DMS153 (cell line): ENCODE data around the gene WDR43.

Experiments
- DNase-seq: peaks from one replicate; lab custom pipeline; 2025; lab: John Stamatoyannopoulos, UW

WDR43 gene

DNA sequence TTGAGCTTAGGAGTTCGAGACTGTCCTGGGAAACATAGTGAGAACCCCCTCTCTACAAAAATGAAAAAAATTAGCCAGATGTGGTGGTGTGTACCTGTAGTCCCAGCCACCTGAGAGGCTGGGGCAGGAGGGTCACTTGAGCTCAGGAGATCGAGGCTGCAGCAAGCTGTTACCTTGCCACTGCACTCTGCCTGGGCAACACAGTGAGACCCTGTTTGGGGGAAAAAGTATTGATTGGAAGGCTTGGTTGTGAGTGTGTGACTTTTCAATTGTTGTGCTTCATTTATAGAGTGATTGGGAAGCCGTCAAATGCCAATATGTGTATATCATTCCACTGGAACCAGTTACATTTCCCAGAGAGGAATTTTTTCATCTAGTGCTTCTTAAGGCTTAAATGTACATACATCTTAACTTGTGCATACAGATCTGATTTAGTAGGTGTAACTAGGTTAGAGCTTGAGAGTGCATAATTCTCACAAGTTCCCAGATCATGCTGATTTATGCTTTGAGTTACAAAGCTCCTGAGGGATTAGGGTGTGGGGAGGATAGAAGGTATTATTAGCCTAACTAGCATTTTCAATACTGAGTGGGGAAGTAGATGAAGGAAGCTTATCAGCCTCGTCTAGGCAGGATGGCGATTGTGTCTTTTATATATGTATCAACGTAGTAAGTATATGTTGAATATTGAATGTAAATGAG lies 15.3 kb downstream of the WDR43 start:
- no peak for DNase-seq

DNA sequence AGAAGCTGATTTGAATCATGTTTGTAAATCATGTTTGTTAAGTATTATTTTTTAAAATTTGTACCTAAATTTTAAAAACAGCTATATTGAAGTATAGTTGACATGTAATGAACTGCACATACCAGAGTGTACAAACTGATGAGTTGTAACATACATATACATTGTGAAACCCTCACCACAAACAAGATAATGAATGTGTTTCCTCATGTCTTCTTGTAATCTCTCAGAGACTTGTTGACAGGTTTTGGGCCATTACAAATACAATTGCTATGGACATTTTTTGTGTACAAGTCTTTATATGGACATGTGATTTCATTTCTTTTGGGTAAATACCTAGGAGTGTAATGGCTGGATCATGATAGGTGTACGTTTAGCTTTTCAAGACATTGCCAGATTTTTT lies 21.5 kb downstream of the WDR43 start:
- DNase-seq: no peak

DNA sequence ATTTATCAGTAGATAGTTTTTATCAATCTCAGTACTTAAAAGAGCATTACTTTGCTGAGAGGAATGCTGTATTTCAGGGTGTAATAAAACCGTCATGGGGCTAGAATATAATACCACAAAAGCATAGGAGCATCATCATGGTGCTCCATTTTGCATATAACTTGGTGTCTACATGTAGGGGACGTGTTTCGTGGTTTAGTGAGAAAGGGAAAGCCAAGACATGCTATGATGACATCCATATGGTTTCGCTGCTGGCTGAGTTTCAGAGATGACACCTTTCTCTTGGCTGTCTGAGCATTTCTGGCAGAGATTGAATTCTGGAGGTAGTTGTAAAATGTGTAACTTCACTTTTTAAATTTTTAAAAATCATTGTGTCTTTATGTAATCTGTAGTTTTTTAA lies 32.4 kb downstream of the WDR43 start:
- no peak for DNase-seq

DNA sequence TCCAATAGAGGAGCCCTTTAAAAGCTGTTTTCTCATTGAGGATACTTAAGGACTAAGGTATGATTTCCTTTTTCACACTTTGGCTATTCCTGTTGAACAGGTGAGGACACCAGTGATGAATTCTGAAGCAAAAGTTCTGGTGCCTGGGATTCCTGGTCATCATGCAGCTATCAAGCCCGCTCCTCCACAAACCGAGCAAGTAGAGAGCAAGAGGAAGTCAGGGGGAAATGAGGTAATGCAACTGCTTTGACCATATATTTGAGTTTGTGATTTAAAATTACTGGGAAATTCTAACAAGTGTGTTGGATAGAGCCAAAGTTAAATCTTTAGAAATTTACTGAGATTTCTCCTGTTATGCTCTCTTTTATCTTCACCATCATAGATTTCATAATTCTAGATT lies 33.0 kb downstream of the WDR43 start:
- no peak for DNase-seq

DNA sequence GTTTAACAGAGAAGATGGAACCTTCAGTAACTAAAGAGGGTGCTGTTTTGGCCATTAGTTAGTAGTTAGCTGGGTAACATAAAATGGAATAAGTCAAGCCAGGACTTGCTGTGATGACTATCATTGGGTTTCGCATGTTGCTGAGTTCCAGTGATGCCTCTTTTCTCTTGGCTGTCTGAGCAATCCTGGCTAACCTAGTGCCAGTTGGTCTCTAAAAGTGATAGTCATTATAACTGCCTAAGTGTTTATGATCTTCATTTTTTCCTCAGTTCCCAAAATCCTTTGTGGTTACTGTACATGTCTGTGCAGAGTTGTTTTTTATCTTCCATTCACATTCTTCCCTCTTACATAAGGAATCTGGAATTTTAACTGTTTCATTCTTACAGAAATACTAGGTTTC lies 33.4 kb downstream of the WDR43 start:
- DNase-seq: no peak

DNA sequence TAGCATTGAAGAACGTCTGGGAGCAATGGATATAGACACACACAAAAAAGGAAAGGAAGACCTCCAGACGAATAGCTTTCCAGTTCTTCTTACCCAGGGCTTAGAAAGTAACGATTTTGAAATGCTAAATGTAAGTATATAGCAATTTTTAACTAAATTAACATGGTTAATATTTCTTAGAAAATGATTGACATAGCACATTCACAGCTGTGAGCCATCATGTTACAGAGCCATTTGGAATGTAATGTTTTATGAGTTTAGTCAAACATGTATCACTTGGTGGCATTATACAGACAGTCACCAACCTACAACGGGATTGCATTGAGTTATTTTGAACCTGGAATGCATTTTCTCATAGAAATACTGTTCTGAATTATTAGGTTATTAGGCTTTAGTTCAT lies 35.1 kb downstream of the WDR43 start:
- DNase-seq: no peak

DNA sequence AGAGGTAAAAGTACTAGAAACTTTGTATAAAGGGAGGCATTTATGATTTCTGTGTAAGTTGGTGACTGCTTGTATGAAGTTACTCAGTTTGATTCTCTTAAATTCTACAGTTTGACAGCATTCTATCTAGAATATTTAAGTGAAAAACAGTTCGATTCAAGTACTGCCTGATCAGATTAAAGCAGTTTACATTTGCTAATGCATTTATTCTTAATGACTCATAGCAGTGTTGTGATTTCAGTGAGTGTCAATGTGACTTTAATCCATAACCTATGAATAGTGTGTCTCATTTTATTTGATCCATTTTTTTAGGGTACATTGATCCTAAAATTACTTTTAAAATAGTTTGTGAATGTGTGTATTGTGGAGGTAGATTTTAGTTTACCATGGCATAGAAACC lies 35.7 kb downstream of the WDR43 start:
- DNase-seq: no peak

DNA sequence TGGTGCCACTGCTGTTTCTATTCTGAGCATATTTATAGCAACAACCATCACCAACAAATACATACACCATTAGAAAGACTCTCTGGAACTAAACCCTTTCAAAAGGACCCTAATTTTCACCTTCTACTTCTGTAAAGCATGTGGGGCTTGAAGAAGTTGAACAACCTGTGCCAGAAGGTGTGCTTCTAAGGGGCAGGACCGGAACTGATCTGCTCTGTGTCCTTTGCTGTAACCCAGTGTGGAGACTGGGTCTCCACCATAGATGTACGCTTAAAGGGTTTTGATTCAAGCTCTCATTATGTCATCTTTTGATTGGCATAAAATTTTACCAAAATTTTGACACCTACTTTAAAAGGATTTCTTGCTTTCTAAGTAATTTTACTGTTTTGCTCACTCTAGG lies 40.3 kb downstream of the WDR43 start:
- DNase-seq: no peak

DNA sequence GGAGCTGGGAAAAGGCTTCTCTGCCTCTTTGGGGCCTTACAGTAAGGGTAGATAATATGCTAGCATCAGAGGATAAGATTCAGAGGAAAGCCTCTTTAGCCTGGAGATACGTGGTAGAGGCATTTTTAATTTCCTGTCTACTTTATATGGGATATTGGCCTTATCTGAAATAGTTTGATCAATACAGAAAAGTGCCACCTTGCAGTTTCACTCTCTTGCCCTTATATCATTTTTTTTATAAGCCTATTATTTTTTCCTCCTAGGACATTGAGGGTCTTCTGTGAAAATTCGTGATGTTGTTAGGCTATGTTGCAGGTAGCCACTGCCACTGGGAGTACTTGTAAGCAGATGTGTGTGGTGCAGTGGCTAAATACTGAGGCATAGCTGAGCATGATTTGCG lies 46.5 kb downstream of the WDR43 start:
- no peak for DNase-seq

DNA sequence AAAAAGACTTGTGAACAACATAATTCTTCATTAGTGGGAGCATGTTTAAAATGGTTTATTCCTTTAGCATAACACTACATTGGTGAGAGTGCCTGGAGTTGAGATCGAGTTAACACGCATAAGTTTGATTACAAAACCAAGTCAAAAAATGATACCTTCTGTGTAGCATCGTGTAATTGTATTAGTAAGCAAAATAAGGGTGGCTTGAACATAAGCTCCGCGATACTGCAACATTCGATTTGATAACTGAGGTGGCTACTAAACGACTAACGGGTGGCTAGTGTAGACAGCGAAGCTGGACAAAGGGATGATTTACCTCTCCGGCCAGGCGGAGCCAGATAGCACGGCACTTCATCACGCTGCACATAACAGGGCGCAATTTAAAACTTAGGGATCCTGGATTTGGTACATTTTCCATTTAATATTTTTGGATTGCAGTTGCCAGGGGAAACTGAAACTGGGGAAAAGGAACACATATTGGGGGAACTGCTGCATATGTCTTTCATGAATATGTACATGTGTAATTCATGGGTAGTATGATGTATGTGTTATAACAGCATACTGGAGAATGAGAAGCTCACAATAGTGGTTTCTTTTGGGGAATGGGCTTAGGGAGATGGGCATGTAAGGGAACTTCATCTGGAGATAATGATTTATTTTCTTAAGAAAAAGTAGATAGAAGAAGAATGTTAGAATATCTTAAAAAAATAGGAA lies 50.2 kb downstream of the WDR43 start:
- no peak for DNase-seq

DNA sequence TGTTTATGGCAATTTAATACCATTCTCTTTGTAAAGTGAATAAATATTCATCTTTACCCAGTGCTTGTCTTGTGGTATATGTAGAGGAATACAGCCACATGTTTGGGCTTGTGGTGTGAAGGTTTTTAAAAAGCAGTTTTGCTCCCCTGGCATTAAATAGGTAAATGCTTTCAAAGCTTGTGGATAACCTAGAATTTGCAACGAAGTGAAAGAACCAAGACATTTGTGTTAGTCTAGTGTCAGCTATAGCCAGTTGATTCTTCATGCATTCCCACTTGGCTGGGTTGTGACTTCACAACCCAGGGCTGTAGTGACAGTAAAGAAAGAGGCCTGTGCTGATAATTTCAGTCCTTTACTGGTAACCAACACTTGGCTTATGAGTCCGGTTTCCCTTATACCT lies 53.7 kb downstream of the WDR43 start:
- no peak for DNase-seq

DNA sequence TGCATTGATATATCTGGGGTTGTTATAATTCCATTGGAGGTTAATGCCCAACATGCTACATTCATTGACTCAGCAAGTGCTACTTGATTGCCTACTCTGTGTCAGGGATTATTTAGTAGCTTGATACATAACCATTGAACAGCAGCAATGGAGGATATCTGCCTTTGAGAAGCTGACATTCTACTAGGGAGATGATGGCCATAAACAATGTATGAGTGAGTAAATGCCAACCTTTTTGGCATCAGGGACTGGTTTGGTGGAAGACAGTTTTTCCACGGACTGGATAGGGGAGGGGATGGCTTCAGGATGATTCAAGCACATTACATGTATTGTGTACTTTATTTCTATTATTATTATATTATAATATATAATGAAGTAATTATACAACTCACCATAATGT lies 54.7 kb downstream of the WDR43 start:
- DNase-seq: no peak

DNA sequence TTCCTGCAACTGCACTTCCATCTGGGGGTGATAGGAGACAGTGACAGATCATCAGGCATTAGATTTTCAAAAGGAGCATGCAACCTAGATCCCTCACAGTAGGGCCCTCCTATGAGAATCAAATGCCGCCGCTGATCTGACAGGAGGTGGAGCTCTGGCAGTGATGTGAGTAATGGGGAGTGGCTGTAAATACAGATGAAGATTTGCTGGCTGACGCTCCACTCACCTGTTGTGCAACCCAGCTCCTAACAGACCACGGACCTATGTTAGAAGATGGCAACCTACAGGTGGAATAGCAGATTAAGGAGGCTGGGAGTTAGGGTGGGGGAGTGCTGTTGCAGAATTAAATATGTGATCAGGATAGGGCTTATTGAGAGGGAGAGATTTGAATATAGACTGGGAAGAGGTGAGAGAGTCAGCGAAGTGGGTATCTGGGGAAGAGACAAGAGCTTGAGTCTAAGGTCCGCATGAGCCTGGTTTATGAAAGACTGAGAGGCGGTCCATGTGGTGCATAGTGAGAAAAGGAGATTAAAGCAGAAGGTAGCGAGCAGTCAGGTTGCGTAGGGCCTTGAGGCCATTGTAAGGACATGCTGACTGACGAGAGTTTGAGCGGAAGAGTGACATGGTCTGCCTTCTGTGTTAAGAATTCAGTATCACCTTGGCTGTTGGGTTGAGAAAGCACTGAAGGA lies 55.3 kb downstream of the WDR43 start:
- DNase-seq: no peak

DNA sequence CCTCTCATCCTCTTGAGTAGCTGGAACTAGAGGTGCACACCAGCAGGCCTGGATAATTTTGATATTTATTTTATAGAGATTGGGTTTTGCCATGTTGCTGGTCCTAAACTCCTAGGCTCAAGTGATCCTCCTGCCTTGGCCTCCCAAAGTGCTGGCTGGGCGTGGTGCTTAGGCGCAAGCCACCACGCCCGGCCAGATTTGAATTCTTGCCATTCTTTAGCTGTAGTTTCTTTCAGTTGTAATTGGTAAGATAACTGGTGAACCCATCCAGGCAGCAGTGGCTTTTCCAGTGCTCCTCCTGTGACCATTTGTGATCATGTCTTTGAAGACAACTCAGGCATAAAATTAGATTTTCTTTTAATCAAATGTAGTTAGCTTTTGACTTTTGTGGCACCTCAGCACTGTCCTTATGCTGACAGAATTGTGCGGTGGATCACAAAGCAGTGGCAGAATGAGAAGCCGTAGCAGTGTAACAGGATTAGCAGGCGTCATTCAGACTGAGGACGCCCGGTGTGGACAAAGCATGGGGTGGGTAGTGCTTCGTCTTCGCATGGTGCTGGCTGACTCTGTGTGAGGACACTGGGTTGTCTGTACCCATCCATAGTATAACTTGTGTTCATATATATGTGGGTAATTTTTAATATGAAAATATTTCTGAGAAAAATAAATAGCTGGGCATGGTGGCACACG lies 56.6 kb downstream of the WDR43 start:
- no peak for DNase-seq

DNA sequence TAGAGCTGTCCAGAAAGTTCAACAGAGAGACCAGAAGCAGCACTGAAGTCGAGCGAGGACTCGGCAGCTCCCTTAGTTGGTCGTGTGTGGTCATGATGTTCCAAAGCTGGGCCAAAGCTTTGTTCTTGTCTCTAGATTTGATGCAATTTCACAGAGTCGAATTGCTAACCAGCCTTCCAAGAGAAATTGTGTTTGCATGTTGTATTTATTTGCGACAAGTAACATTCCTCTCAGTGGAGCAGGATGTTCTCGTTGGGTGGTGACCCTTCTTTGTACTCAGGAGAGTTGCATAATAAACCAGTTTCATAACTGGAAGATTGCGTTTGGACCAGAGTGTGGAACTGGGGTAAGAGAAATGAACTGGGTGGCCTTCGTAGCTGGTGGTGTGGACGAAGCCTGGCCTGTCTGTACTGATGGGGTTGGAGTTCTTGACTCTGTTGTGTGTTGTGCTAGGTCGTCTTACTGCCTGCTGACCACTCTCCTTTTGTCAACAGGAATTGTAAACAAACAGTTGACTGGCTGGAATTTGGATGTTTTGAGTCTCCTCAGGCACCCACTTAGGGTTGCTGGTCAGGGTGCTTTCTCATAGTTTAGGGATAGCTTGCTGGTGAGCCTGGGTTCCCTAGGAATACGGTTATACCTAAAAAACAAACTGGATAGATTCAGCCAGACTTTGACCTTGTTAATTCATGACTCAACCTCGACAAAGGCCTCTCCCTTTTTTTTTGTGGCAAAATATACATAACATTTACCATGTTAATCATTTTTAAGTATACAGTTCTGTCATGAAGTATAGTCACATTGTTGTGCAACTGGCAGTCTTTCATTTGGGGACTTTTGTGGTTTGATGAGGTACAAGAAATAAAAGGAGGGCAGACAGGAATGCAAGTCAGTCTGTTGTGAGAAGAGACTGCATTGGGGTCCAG lies 57.7 kb downstream of the WDR43 start:
- no peak for DNase-seq

DNA sequence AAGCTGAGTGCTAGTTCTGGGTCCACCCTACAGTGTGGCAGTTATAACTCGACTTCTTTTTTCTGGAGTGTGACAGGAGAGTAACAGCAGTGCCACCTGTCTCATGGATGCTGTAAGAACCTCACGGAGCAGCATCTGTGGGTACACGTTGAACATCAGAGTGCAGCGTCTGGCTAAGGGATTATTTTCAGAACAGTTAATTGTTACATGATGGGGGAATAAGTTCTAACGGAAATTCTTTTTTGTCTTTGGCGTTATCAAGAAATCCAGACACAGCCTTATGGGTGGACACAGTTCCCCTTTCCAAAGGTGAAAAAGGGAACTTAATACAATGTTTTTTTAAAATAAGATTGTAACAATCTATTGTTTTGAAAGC lies 58.4 kb downstream of the WDR43 start:
- no peak for DNase-seq

DNA sequence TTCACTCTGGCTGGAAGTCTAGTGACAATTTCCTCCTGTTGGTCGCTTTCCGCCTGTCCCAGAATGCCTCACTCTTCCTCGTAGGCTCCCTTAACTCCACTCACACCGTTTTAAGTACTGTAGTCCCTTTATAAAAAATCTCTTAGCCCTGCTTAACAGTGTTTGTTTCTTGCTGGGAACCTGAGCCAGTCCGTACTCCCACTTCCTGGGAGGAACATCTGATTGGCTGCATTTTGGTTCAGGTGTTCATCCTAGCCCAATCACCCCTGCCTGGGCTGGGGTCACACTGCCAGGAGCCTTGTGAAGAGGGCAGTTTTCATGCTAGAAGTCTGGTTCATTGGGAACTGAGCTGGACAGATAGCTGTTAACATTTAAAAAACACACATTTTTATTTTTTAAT lies 61.0 kb downstream of the WDR43 start:
- DNase-seq: no peak

DNA sequence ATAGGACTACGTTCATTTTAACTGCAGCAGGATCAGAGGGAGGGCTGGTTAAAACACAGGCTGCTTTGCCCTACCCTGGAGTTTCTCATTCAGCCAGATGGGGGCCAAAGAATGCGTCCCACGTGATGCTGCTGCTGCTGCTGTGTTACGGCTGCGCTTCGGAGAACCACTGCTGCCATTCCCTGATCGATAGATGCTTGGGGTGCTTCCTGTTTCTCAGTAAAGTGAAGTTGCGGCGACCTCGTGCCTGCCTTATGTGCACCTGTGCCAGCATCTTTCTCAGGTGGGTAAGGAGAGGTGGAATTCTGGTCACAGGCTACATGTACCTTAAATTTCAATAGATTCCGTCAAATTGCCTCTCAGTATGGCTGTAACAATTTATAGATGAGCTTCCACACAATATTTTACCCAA lies 62.0 kb downstream of the WDR43 start:
- DNase-seq: no peak

DNA sequence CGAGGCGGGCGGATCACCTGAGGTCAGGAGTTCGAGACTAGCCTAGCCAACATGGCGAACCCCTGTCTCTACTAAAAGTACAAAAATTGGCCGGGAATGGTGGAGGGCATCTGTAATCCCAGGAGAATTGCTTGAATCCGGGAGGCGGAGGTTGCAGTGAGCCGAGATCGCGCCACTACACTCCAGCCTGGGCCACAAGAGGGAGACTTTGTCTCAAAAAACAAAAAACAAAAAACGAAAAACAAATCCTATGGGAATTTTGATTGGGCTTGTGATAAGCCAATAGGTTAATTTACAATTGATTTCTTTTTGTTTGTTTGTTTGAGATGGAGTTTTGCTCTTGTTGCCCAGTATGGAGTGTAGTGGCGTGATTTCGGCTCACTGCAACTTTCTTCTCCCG lies 62.4 kb downstream of the WDR43 start:
- DNase-seq: no peak

DNA sequence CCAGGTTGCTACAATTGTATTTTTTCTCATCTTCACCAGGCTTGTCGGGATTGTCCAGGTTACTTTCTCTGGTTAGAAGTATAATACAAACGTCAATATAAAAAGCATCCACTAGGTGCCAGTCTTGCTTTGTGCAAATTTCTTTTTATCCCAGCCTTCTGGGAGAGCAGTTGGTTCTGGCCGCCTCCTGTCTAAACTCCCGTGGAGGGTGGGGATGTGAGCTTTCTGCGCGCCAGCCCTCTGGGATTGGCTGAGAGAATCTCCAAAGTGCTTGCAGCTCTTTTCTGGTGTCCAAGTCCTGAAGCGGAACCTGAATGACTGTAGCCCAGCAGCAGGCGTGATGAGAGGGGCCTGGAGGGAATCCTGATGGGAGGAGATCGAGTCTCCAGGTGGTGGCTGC lies 64.2 kb downstream of the WDR43 start:
- peak; percentile 34 for DNase-seq

DNA sequence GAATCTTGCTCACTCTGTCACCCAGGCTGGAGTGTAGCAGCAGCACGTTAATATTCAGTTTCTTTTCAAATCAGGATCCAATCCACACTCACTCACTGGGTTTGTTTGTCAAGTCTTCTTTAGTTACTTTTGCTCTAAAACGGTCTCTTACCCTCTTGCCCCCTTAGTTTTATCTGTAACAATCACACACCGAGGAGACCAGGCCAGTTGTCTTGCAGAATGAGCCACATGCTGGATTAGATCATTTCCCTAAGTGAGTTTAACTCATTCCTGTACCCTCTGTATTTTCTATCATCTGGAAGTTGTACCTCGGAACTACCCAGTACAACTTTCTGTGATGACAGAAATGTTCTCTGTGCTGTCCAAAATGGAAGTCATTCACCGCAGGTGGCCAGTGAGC lies 65.9 kb downstream of the WDR43 start:
- no peak for DNase-seq

DNA sequence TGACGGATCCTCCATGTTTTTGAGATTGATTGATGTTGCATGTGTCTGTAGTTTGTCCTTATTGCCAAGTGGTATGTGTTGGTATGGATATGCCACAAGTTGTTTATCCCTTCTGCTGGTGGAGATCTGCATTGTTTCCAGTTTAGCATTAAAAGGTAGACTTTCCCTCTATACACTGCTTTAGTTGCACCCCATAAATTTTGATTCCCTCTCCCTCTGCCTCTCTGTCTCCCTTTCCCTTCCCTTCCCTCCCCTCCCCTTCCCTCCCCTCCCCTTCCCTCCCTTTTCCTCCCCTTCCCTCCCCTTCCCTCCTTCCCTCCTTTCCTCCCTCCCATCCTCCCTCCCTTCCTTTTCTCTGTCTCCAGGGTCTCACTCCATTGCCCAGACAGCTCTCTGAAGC lies 68.0 kb downstream of the WDR43 start:
- DNase-seq: no peak
